Measurements from ENCODE around the gene TWIST1. TPM values are rescaled to one million over a fixed set of nuclear protein-coding genes. Genes with fewer than 3 reads are reported as not detected.

Gene TWIST1
- total RNA-seq, 1 donor from 2014 or later, result not detected

DNA sequence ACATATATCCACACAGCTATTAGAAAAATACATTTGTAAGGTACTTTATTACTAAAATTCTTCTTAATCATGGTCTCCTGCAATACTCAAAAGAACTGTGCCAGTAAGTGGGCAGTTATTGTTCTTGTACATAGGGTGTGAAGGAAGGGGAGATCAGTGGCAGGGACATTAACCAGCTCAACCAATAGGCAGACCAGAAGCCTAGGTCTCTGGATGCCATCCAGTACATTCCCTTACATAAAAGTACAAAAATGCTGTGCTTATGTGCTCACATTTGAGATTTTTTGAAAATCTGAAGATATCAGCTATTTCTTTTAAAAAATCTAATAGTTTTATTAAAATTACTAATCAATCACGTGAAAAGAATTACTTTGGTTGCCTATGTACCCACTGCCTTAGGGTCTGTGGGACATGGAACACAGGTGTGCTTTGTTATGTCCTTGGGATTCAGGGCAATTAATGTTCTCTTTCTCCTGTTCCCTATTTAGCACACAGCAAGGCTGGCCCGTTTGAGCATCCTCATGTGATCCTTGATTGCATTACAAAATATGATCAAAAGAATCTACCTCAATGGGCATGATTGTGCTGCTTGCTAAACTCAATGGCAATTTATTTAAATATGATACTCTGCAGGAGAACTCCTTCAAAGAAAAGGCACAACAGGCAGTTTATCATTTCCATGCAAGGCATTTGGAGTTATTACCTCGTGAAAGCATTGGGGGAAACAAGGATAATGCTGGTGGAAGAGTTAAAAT lies 22.7 kb downstream of the TWIST1 start:
- no peaks in the 10 kb centered on the region for H3K36me3 Mint-ChIP-seq (ENCODE audit: low read depth)
- ChIA-PET POLR2A (interaction anchor here (0.5 to 0.6 kb wide), 2 partner anchors 1383 to 1690 kb away, joined by 3 to 15 read pairs; no protein-coding TSS in a partner anchor), CTCF (no interaction called here)
- H3K27ac Mint-ChIP-seq, result no peak overlapping the region
- H3K4me1 Mint-ChIP-seq, result no peaks in the 10 kb centered on the region
- ATAC-seq (ENCODE audit: low read depth), result no peak
- no peak for DNase-seq
- peaks cover 18% of the 10 kb centered on the region for H3K27me3 Mint-ChIP-seq
- TF ChIP-seq, protein P1, sequence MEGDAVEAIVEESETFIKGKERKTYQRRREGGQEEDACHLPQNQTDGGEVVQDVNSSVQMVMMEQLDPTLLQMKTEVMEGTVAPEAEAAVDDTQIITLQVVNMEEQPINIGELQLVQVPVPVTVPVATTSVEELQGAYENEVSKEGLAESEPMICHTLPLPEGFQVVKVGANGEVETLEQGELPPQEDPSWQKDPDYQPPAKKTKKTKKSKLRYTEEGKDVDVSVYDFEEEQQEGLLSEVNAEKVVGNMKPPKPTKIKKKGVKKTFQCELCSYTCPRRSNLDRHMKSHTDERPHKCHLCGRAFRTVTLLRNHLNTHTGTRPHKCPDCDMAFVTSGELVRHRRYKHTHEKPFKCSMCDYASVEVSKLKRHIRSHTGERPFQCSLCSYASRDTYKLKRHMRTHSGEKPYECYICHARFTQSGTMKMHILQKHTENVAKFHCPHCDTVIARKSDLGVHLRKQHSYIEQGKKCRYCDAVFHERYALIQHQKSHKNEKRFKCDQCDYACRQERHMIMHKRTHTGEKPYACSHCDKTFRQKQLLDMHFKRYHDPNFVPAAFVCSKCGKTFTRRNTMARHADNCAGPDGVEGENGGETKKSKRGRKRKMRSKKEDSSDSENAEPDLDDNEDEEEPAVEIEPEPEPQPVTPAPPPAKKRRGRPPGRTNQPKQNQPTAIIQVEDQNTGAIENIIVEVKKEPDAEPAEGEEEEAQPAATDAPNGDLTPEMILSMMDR (IDR thresholded peaks at IDR 0.05), result no peak
- H3K4me3 Mint-ChIP-seq, result no peak overlapping the region
- intact Hi-C loops (cut with micrococcal nuclease), result no loop called here
- H3K9me3 Mint-ChIP-seq, result no peaks in the 10 kb centered on the region

- H3K4me1 Mint-ChIP-seq, result no peaks in the 10 kb centered on the region
- DNase-seq (no peak), ATAC-seq (ENCODE audit: low read depth) (no peak)
- POLR2A ChIA-PET, result interaction anchor here (0.6 kb wide), 1 partner anchor 1384 kb away, joined by 15 read pairs; no protein-coding TSS in a partner anchor
- peaks cover 17% of the 10 kb centered on the region for H3K27me3 Mint-ChIP-seq
- no peaks in the 10 kb centered on the region for H3K9me3 Mint-ChIP-seq
- intact Hi-C loops (cut with micrococcal nuclease), result no loop called here
- H3K36me3 Mint-ChIP-seq (ENCODE audit: low read depth), result no peaks in the 10 kb centered on the region
- no peak overlapping the region for H3K27ac Mint-ChIP-seq
- H3K4me3 Mint-ChIP-seq, result no peak overlapping the region
- TF ChIP-seq, protein P1 (IDR thresholded peaks at IDR 0.05), result no peak
- CTCF ChIA-PET, result no interaction called here
These were observed 23.3 kb downstream of the TWIST1 start for GRCh38 chr7:19094138-19094537.

DNA sequence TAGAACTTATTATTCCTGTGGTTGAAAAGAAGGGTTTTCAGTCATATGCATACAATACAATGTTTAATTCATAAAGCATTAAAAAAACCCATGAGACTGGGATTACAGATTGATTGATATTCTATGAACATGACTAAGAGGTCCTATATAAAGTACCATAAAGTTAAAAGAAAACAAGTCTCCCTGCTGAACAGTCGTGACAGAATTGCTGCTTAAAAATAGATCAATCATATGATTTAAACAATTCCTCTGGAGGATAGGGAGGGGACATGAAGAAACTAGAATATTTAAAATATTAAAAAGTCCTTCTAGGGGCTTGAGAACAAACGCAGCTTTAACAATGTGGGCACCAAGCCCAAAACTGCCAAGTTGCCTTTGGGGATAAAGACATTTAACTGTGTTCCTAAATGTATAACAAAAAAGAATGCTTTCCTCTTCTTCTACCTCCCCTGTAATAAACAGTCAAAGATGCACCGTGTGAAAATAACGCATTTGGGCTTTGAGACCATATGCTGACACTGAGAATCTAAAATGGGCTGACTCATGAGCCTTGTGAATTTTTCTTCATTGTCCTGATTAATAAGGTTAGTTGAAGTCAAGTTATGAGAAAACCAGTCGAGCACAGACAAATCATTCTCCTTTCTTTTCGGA lies 25.8 kb downstream of the TWIST1 start:
- Mint-ChIP-seq H3K27ac (no peak overlapping the region), H3K4me1 (no peaks in the 10 kb centered on the region), H3K4me3 (no peak overlapping the region), H3K27me3 (peaks cover 11% of the 10 kb centered on the region), H3K36me3 (ENCODE audit: low read depth) (no peaks in the 10 kb centered on the region), H3K9me3 (no peaks in the 10 kb centered on the region)
- TF ChIP-seq, protein P1 (IDR thresholded peaks at IDR 0.05), result no peak
- no peak for DNase-seq
- POLR2A ChIA-PET, result no interaction called here
- CTCF ChIA-PET, result no interaction called here
- no peak for ATAC-seq (ENCODE audit: low read depth)
- intact Hi-C loops (cut with micrococcal nuclease), result no loop called here

GRCh38 chr7:19090526-19090925 lies 26.9 kb downstream of the TWIST1 start:
- no peak overlapping the region for H3K27ac Mint-ChIP-seq
- intact Hi-C loops (cut with micrococcal nuclease), result no loop called here
- ATAC-seq (ENCODE audit: low read depth) (no peak), DNase-seq (no peak)
- H3K9me3 Mint-ChIP-seq, result peaks cover 2% of the 10 kb centered on the region
- CTCF ChIA-PET, result no interaction called here
- POLR2A ChIA-PET, result no interaction called here
- no peaks in the 10 kb centered on the region for H3K36me3 Mint-ChIP-seq (ENCODE audit: low read depth)
- H3K27me3 Mint-ChIP-seq, result peaks cover 11% of the 10 kb centered on the region
- H3K4me1 Mint-ChIP-seq, result no peaks in the 10 kb centered on the region
- TF ChIP-seq, protein P1 (IDR thresholded peaks at IDR 0.05), result no peak
- H3K4me3 Mint-ChIP-seq, result no peak overlapping the region

DNA sequence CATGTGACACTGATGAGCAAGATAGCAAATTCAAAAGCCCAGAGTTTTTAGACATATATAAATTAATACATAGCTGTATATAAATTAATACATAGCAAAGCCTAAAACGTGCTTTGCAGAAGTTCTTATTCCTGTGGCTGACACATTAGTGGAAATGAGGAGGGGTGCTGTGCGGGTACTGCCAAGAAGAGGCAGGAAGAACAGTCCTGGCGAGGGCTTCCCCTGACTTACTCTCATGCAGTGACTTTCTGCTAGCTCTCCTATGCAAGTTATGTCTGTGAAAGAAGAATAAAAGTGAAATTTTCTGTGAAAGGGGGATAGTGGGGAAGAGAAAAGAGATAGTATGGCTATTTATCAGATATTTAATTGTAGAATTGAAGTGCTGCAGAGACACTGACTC lies 27.6 kb downstream of the TWIST1 start:
- Mint-ChIP-seq H3K36me3 (ENCODE audit: low read depth) (no peaks in the 10 kb centered on the region), H3K27ac (no peak overlapping the region), H3K4me1 (no peaks in the 10 kb centered on the region), H3K9me3 (peaks cover 2% of the 10 kb centered on the region), H3K4me3 (no peak overlapping the region), H3K27me3 (peaks cover 4% of the 10 kb centered on the region)
- no peak for DNase-seq
- POLR2A ChIA-PET, result no interaction called here
- TF ChIP-seq, protein P1 (IDR thresholded peaks at IDR 0.05), result no peak
- ATAC-seq (ENCODE audit: low read depth), result no peak
- intact Hi-C loops (cut with micrococcal nuclease), result no loop called here
- CTCF ChIA-PET, result no interaction called here
